H9 (cell line): ENCODE measurements around the gene MRPS27. TPM values are rescaled to one million over a fixed set of nuclear protein-coding genes. Genes with fewer than 3 reads are reported as not detected.

Experiments
- DNase-seq: peaks from one replicate; pipeline ENCODE4 v3.0.0-alpha.2; 2017
- H2AFZ ChIP-seq: one replicate; pipeline ENCODE4 v1.6.1; 2013; ENCODE audit warnings: mild to moderate bottlenecking, low read length, control low read depth, moderate library complexity
- H2AK5ac ChIP-seq: 2 replicates; pipeline ENCODE4 v1.6.1; 2013; ENCODE audit warnings: low read length, control low read depth, mixed read lengths; ENCODE audit not compliant: insufficient read length
- H2BK120ac ChIP-seq: one replicate; pipeline ENCODE4 v1.6.1; 2013; ENCODE audit warnings: low read depth, mild to moderate bottlenecking, low read length, control low read depth, inconsistent platforms; ENCODE audit not compliant: poor library complexity, severe bottlenecking
- H2BK12ac ChIP-seq: 2 replicates; pipeline ENCODE4 v1.6.1; 2013; ENCODE audit warnings: low read length, control low read depth, mixed read lengths, low read depth; ENCODE audit not compliant: insufficient read length
- H2BK15ac ChIP-seq: 2 replicates; pipeline ENCODE4 v1.6.1; 2013; ENCODE audit warnings: low read depth, low read length, control low read depth
- H2BK20ac ChIP-seq: one replicate; pipeline ENCODE4 v1.6.1; 2013; ENCODE audit warnings: low read depth, mild to moderate bottlenecking, low read length, control low read depth, inconsistent platforms; ENCODE audit not compliant: poor library complexity, severe bottlenecking
- H2BK5ac ChIP-seq: 2 replicates; pipeline ENCODE4 v1.6.1; 2013; ENCODE audit warnings: low read length, control low read depth, mixed read lengths; ENCODE audit not compliant: insufficient read length
- H3K14ac ChIP-seq: 2 replicates; pipeline ENCODE4 v1.6.1; 2013; ENCODE audit warnings: low read length, control low read depth; ENCODE audit not compliant: insufficient read depth
- H3K18ac ChIP-seq: 2 replicates; pipeline ENCODE4 v1.6.1; 2013; ENCODE audit warnings: low read depth, mild to moderate bottlenecking, mixed read lengths, low read length, control low read depth; ENCODE audit not compliant: insufficient read length
- H3K23ac ChIP-seq: 2 replicates; pipeline ENCODE4 v1.6.1; 2013; ENCODE audit warnings: low read length, control low read depth, mixed read lengths, low read depth; ENCODE audit not compliant: insufficient read length
- H3K23me2 ChIP-seq: 2 replicates; pipeline ENCODE4 v1.6.1; 2013; ENCODE audit warnings: low read depth, mild to moderate bottlenecking, mixed read lengths, low read length, control low read depth; ENCODE audit not compliant: insufficient read length, poor library complexity, severe bottlenecking
- H3K27ac ChIP-seq: 2 replicates; pipeline ENCODE4 v1.5.1; 2013; ENCODE audit warnings: low read length, control low read depth, mixed read lengths, low read depth; ENCODE audit not compliant: insufficient read length
- H3K27me3 ChIP-seq: 2 replicates; pipeline ENCODE4 v1.6.1; 2013; ENCODE audit warnings: low read length, control low read depth, inconsistent platforms; ENCODE audit not compliant: insufficient read depth
- H3K4ac ChIP-seq: 2 replicates; pipeline ENCODE4 v1.6.1; 2013; ENCODE audit warnings: low read depth, mild to moderate bottlenecking, control low read depth, inconsistent platforms, low read length, moderate library complexity
- H3K4me1 ChIP-seq: 2 replicates; pipeline ENCODE4 v1.6.1; 2013; ENCODE audit warnings: low read length, control low read depth, inconsistent platforms; ENCODE audit not compliant: insufficient read depth
- H3K4me2 ChIP-seq: 2 replicates; pipeline ENCODE4 v1.6.1; 2013; ENCODE audit warnings: low read length, control low read depth, mixed read lengths; ENCODE audit not compliant: insufficient read length, insufficient read depth
- H3K56ac ChIP-seq: 2 replicates; pipeline ENCODE4 v1.6.1; 2013; ENCODE audit warnings: low read depth, mild to moderate bottlenecking, mixed read lengths, low read length, control low read depth; ENCODE audit not compliant: insufficient read length
- H3K79me1 ChIP-seq: 2 replicates; pipeline ENCODE4 v1.6.1; 2013; ENCODE audit warnings: low read depth, mild to moderate bottlenecking, moderate library complexity, low read length, control low read depth, inconsistent platforms; ENCODE audit not compliant: insufficient read depth, poor library complexity, severe bottlenecking
- H3K79me2 ChIP-seq: 2 replicates; pipeline ENCODE4 v1.6.1; 2013; ENCODE audit warnings: low read length, control low read depth, inconsistent platforms; ENCODE audit not compliant: insufficient read depth
- H3K9ac ChIP-seq: 2 replicates; pipeline ENCODE4 v1.6.1; 2013; ENCODE audit warnings: low read length, control low read depth, mixed read lengths; ENCODE audit not compliant: insufficient read length; ENCODE audit errors: extremely low read depth
- H3K9me3 ChIP-seq: one replicate; pipeline ENCODE4 v1.6.1; 2013; ENCODE audit warnings: low read depth, low read length, inconsistent platforms; ENCODE audit not compliant: control insufficient read depth
- H3T11ph ChIP-seq: one replicate; pipeline ENCODE4 v1.6.1; 2013; ENCODE audit warnings: mild to moderate bottlenecking, low read length, control low read depth, inconsistent platforms
- H4K20me1 ChIP-seq: one replicate; pipeline ENCODE4 v1.6.1; 2013; ENCODE audit not compliant: control insufficient read depth, insufficient read length, insufficient read depth
- H4K5ac ChIP-seq: 2 replicates; pipeline ENCODE4 v1.6.1; 2013; ENCODE audit warnings: low read depth, mild to moderate bottlenecking, mixed read lengths, low read length, control low read depth; ENCODE audit not compliant: insufficient read length
- H4K8ac ChIP-seq: replicated peaks from 2 replicates; pipeline ENCODE4 v1.6.1; 2013; ENCODE audit warnings: low read length, control low read depth, mixed read lengths, low read depth; ENCODE audit not compliant: insufficient read length
- H4K91ac ChIP-seq: 2 replicates; pipeline ENCODE4 v1.6.1; 2013; ENCODE audit warnings: low read depth, mild to moderate bottlenecking, moderate library complexity, mixed read lengths, low read length, control low read depth; ENCODE audit not compliant: insufficient read length
- H3K27ac Mint-ChIP-seq, 3 experiments: 2 replicates in 2 of 3; 3 replicates in 1 of 3; pipeline ENCODE4 v1.8.0; 2020 to 2021; ENCODE audit warnings: mixed read lengths in 3 of 3, mild to moderate bottlenecking in 1 of 3, moderate library complexity in 1 of 3
- H3K27me3 Mint-ChIP-seq: 2 replicates; pipeline ENCODE4 v1.8.0; 2021; ENCODE audit warnings: low read depth, mild to moderate bottlenecking, moderate library complexity, mixed read lengths
- H3K36me3 Mint-ChIP-seq, 3 experiments: 2 replicates in 2 of 3; 3 replicates in 1 of 3; pipeline ENCODE4 v1.8.0; 2020 to 2021; ENCODE audit warnings: low read depth in 3 of 3, mixed read lengths in 3 of 3; ENCODE audit not compliant: insufficient read depth in 1 of 3
- H3K4me1 Mint-ChIP-seq, 2 experiments: 2 replicates each; pipeline ENCODE4 v1.8.0; 2020; ENCODE audit warnings: mixed read lengths in 2 of 2
- H3K4me3 Mint-ChIP-seq, 2 experiments: 2 replicates in 1 of 2; 3 replicates in 1 of 2; pipeline ENCODE4 v1.8.0; 2020 to 2021; ENCODE audit warnings: mild to moderate bottlenecking in 2 of 2, mixed read lengths in 2 of 2, moderate library complexity in 1 of 2
- H3K9me3 Mint-ChIP-seq, 2 experiments: 2 replicates in 1 of 2; 3 replicates in 1 of 2; pipeline ENCODE4 v1.8.0; 2020; ENCODE audit warnings: mild to moderate bottlenecking in 2 of 2, mixed read lengths in 2 of 2, moderate library complexity in 1 of 2
- CTCF ChIP-seq: fragments of 200-600 bp; sonication (generic); conservative IDR thresholded peaks from 3 replicates; pipeline ENCODE4 v1.8.0; 2021; ENCODE audit warnings: antibody characterized with exemption, mild to moderate bottlenecking
- WGBS: extraction: QIAGEN DNeasy Blood & Tissue Kit; methylation state at CpG from one replicate; pipeline ENCODE4 v1.1.7; 2013; ENCODE audit warnings: missing lambda C conversion rate, low lambda C conversion rate, mixed read lengths; ENCODE audit not compliant: insufficient read length; ENCODE audit errors: extremely low coverage; 5-methylcytosine and 5-hydroxymethylcytosine counted together
- total RNA-seq: library from RNA; stranded (reverse); gene quantifications from 2 replicates; pipeline ENCODE4 v1.2.1, GENCODE V29; 2021

Gene MRPS27
- total RNA-seq, 1 experiment from 2014 or later = 83.3 TPM

- Histone ChIP-seq H3K4ac (no peak overlapping the region), H4K91ac (no peak overlapping the region), H3K56ac (no peak overlapping the region), H2BK120ac (no peak overlapping the region), H3K79me1 (no peaks in the 10 kb centered on the region), H2BK5ac (no peak overlapping the region), H4K20me1 (no peaks in the 10 kb centered on the region), H3K18ac (no peak overlapping the region), H2BK12ac (no peak overlapping the region), H3K27me3 (no peaks in the 10 kb centered on the region), H3K23me2 (no peaks in the 10 kb centered on the region), H4K5ac (no peak overlapping the region), H3K9me3 (no peaks in the 10 kb centered on the region), H3K4me1 (no peaks in the 10 kb centered on the region), H2BK15ac (no peak overlapping the region), H3K23ac (no peak overlapping the region), H3T11ph (no peak overlapping the region), H3K27ac (no peak overlapping the region), H2BK20ac (no peak overlapping the region), H3K79me2 (no peaks in the 10 kb centered on the region), H3K14ac (no peak overlapping the region), H2AFZ (no peak overlapping the region), H3K4me2 (no peak overlapping the region), H4K8ac (no peak overlapping the region), H3K9ac (no peak overlapping the region), H2AK5ac (no peak overlapping the region)
- Mint-ChIP-seq H3K27me3 (no peaks in the 10 kb centered on the region), H3K9me3 (no peaks in the 10 kb centered on the region), H3K4me1 (no peaks in the 10 kb centered on the region), H3K27ac (no peak overlapping the region), H3K4me3 (no peak overlapping the region), H3K36me3 (peaks cover 8 to 17% (median 12%) of the 10 kb centered on the region in 3 experiments; a peak in 5 of 7 replicates)
- peak; percentile 71 for TF ChIP-seq CTCF
- no CpG with 5 or more reads among the region's 5 CpGs for WGBS
- DNase-seq = peak; percentile 45
Observed at GRCh38 chr5:72355706-72356299, 35.8 kb upstream of the MRPS27 start.
